PC-3 (cell line): ENCODE measurements around the gene HNRNPA3.

Experiments used
- EZH2 ChIP-seq: fragments of 300-600 bp; sonication (generic); IDR thresholded peaks from one replicate; pipeline ENCODE4 v1.6.1; 2017; ENCODE audit warnings: antibody characterized with exemption, mild to moderate bottlenecking, low read length; ENCODE audit not compliant: unreplicated experiment
- TF ChIP-seq, protein P1 (sequence below): fragments of 300-600 bp; sonication (generic); conservative IDR thresholded peaks from 2 replicates; pipeline ENCODE4 v1.5.1; 2017; ENCODE audit warnings: antibody characterized with exemption, low read depth, mild to moderate bottlenecking, low read length

DNA sequence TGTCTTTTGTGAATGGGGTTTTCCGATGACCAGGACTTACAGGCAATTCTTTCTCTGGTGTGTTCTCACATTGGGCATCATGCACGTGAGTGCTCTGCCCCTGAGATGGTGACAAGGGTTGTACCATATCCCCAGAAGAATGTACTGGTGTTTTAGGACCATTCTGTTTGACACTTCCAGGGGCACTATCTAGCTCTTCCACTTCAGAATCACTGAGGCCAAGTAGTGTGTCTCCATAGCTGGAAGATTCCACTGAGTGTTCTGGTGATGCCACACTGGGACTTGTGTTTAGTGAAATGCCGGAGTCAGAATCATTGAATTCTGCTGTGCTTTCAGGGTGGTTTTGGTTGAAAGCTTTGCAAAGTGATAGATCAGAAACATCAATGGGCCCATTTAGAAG, 18.7 kb downstream of the HNRNPA3 start:
- TF ChIP-seq EZH2: no peak
- TF ChIP-seq, protein P1, sequence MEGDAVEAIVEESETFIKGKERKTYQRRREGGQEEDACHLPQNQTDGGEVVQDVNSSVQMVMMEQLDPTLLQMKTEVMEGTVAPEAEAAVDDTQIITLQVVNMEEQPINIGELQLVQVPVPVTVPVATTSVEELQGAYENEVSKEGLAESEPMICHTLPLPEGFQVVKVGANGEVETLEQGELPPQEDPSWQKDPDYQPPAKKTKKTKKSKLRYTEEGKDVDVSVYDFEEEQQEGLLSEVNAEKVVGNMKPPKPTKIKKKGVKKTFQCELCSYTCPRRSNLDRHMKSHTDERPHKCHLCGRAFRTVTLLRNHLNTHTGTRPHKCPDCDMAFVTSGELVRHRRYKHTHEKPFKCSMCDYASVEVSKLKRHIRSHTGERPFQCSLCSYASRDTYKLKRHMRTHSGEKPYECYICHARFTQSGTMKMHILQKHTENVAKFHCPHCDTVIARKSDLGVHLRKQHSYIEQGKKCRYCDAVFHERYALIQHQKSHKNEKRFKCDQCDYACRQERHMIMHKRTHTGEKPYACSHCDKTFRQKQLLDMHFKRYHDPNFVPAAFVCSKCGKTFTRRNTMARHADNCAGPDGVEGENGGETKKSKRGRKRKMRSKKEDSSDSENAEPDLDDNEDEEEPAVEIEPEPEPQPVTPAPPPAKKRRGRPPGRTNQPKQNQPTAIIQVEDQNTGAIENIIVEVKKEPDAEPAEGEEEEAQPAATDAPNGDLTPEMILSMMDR: no peak
